ENCODE data around the gene DYNLT2B. TPM values are rescaled to one million over a fixed set of nuclear protein-coding genes. Genes with fewer than 3 reads are reported as not detected.

The DYNLT2B gene
- polyA plus RNA-seq, 3 donors, result 2.5 to 3.0 (median 2.7) TPM

DNA sequence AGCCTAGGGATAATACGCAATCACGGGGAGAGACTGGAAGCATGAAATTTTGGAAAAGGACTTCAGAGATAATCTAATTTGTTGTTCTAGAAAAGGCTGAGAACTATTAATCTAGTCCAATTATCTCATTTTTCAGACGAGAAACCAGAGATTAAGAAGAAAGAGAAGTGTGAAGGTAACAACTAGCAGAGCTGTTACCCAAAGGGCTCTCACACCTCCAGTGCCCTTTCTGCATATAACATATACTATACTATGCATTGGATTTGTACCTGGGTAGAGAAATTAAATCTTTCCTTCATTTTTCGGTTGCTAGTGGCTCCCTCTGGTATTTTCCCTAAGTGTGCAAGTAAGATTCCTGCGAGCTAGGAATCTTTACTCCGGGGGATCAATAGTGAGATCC is 33.5 kb upstream of the DYNLT2B start:
- peaks cover 30 to 67% of the 10 kb centered on the region in 2 donors for H3K36me3 ChIP-seq (replicated peaks in 1 of 2; ENCODE audit: control insufficient read depth in 1 of 2, insufficient read depth in 2 of 2, low read length in 2 of 2)
- no peak overlapping the region for H3K4me3 ChIP-seq (replicated peaks in 1 of 3; ENCODE audit: low read depth in 2 of 3, low read length in 3 of 3)
- H3K9me3 ChIP-seq (replicated peaks in 1 of 2; ENCODE audit: control insufficient read depth in 1 of 2, insufficient read depth in 1 of 2, low read length in 2 of 2), result no peaks in the 10 kb centered on the region
- no peaks in the 10 kb centered on the region for H4K20me1 ChIP-seq (ENCODE audit: insufficient read depth, low read length)
- intact Hi-C loops (cut with micrococcal nuclease), result no loop called here
- Mint-ChIP-seq H3K4me1 (no peaks in the 10 kb centered on the region), H3K27ac (no peak overlapping the region), H3K9me3 (no peaks in the 10 kb centered on the region), H3K36me3 (peaks cover 58 to 59% of the 10 kb centered on the region in 2 donors), H3K4me3 (no peak overlapping the region), H3K27me3 (ENCODE audit: low read depth in 3 of 3) (no peaks in the 10 kb centered on the region)
- H3K27ac ChIP-seq (ENCODE audit: low read depth in 1 of 2, low read length in 2 of 2), result no peak overlapping the region
- no peak overlapping the region for H3K9ac ChIP-seq (ENCODE audit: insufficient read depth, low read length, poor library complexity, severe bottlenecking)
- TF ChIP-seq, protein P1, sequence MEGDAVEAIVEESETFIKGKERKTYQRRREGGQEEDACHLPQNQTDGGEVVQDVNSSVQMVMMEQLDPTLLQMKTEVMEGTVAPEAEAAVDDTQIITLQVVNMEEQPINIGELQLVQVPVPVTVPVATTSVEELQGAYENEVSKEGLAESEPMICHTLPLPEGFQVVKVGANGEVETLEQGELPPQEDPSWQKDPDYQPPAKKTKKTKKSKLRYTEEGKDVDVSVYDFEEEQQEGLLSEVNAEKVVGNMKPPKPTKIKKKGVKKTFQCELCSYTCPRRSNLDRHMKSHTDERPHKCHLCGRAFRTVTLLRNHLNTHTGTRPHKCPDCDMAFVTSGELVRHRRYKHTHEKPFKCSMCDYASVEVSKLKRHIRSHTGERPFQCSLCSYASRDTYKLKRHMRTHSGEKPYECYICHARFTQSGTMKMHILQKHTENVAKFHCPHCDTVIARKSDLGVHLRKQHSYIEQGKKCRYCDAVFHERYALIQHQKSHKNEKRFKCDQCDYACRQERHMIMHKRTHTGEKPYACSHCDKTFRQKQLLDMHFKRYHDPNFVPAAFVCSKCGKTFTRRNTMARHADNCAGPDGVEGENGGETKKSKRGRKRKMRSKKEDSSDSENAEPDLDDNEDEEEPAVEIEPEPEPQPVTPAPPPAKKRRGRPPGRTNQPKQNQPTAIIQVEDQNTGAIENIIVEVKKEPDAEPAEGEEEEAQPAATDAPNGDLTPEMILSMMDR (IDR thresholded peaks at IDR 0.05), result no peak
- DNase-seq, result no peak
- H3K27me3 ChIP-seq (ENCODE audit: control insufficient read depth in 2 of 2, insufficient read depth in 2 of 2, low read length in 2 of 2), result no peaks in the 10 kb centered on the region
- H2AFZ ChIP-seq (ENCODE audit: insufficient read depth, low read depth, low read length, poor library complexity, severe bottlenecking), result no peak overlapping the region
- WGBS (ENCODE audit: insufficient coverage), result no CpG with 5 or more reads among the region's 6 CpGs
- no peaks in the 10 kb centered on the region for H3K79me2 ChIP-seq (ENCODE audit: insufficient read depth, low read length)
- H3K4me2 ChIP-seq (replicated peaks; ENCODE audit: extremely low read depth, low read length, poor library complexity, severe bottlenecking), result no peak overlapping the region
- no peaks in the 10 kb centered on the region for H3K4me1 ChIP-seq (ENCODE audit: control insufficient read depth in 1 of 2, insufficient read depth in 2 of 2, low read length in 2 of 2)

DNA sequence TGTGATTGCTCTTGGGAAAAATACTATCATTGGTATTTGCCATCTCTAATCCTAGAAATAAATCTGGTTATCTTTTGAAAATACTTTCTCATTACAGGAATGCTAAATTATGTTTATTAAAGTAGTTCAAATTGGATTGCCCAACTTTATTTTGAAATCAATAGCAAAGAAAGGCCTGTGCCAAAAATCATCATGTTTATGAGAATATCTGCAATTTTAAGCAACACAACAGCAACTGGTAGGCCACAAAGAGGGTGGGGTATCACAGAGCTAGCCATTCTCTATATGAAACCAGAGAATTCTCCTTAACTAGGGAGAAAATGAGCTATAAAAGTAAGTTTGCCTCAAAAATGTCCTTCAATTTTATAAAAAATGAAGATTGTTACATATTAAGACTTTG is 32.0 kb upstream of the DYNLT2B start:
- Histone ChIP-seq H4K20me1 (ENCODE audit: insufficient read depth, low read length) (no peaks in the 10 kb centered on the region), H3K4me2 (replicated peaks; ENCODE audit: extremely low read depth, low read length, poor library complexity, severe bottlenecking) (no peak overlapping the region), H3K36me3 (replicated peaks in 1 of 2; ENCODE audit: control insufficient read depth in 1 of 2, insufficient read depth in 2 of 2, low read length in 2 of 2) (peaks cover 16 to 52% of the 10 kb centered on the region in 2 donors), H3K79me2 (ENCODE audit: insufficient read depth, low read length) (no peaks in the 10 kb centered on the region), H3K27me3 (ENCODE audit: control insufficient read depth in 2 of 2, insufficient read depth in 2 of 2, low read length in 2 of 2) (no peaks in the 10 kb centered on the region), H3K4me3 (replicated peaks in 1 of 3; ENCODE audit: low read depth in 2 of 3, low read length in 3 of 3) (no peak overlapping the region), H3K9ac (ENCODE audit: insufficient read depth, low read length, poor library complexity, severe bottlenecking) (no peak overlapping the region), H2AFZ (ENCODE audit: insufficient read depth, low read depth, low read length, poor library complexity, severe bottlenecking) (no peak overlapping the region), H3K4me1 (ENCODE audit: control insufficient read depth in 1 of 2, insufficient read depth in 2 of 2, low read length in 2 of 2) (peaks cover 9 to 10% of the 10 kb centered on the region in 2 donors), H3K27ac (ENCODE audit: low read depth in 1 of 2, low read length in 2 of 2) (no peak overlapping the region), H3K9me3 (replicated peaks in 1 of 2; ENCODE audit: control insufficient read depth in 1 of 2, insufficient read depth in 1 of 2, low read length in 2 of 2) (no peaks in the 10 kb centered on the region)
- intact Hi-C loops (cut with micrococcal nuclease), result no loop called here
- Mint-ChIP-seq H3K36me3 (peaks cover 48 to 50% of the 10 kb centered on the region in 2 donors), H3K27me3 (ENCODE audit: low read depth in 3 of 3) (no peaks in the 10 kb centered on the region), H3K27ac (no peak overlapping the region), H3K4me3 (no peak overlapping the region), H3K9me3 (no peaks in the 10 kb centered on the region), H3K4me1 (peaks cover 10% of the 10 kb centered on the region)
- TF ChIP-seq, protein P1 (IDR thresholded peaks at IDR 0.05), result no peak
- DNase-seq, result no peak
